HG02885 (cell line): ENCODE results near the gene SLC6A3.

Experiments used
- ATAC-seq: cut with Tn5 transposase; IDR thresholded peaks from one replicate; pipeline ENCODE4 v1.9.1; 2021; ENCODE audit warnings: mild to moderate bottlenecking; ENCODE audit not compliant: unreplicated experiment, poor library complexity

SLC6A3 gene

GRCh38 chr5:1392261-1392660, 53.0 kb downstream of the SLC6A3 start:
- ATAC-seq: no peak

DNA sequence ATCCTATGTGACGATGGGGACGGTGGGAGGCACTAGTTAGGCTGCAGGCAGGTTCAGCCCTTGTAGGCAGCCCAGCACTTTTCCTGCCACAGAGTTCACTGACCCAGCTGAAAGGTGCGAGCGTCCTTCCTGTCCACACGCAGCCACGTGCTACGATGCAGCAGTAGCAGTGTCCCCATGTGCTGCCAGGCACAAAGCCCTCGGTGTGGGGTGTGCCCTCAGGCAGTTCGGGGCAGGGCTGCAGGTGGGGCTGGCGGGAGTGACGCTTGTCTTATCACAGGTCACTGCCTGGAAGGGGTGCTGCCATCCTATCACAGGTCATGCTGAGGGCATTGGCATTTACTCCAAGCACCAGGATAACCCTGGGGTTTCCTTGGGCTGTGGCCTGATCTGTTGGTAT, 53.5 kb downstream of the SLC6A3 start:
- ATAC-seq: no peak

GRCh38 chr5:1390861-1391600, 54.2 kb downstream of the SLC6A3 start:
- ATAC-seq: no peak

- no peak for ATAC-seq
Observed at GRCh38 chr5:1390333-1390732, 54.9 kb downstream of the SLC6A3 start.

- no peak for ATAC-seq
Observed at GRCh38 chr5:1388383-1388967, 56.8 kb downstream of the SLC6A3 start.

GRCh38 chr5:1387876-1388275, 57.4 kb downstream of the SLC6A3 start:
- no peak for ATAC-seq

DNA sequence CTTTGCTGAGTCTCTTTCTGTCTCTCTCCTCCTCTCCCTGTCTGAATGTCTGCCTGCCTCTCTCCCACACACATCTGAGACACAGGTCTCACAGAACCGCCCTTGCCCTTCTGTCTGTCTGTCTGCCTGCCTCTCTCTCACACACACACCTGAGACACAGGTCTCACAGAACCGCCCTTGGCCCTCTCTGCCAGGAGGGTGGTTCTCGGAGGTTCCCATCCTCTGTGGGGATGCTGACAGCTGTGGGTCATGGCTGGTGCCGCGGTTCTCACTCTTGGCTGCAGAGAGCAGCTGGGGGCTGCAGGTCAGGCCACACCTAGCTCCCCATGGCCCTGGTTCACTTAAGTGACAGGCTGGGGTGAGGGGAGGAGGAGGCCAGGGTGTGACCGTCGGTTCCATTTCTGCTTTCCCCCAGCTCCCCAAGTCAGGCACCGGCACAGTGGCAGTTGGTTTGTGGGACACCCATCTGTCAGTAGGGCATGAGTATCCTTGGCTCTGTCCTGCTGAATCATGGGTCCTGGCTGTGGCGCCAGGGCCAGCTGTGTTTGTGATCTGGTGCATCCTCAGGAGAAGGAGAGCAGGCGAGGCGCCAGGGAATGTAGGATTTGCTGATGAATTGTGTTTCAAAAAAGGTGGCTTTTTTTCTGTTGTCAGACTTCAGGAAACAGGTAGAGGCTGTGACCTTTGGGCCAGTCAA, 58.0 kb downstream of the SLC6A3 start:
- no peak for ATAC-seq

DNA sequence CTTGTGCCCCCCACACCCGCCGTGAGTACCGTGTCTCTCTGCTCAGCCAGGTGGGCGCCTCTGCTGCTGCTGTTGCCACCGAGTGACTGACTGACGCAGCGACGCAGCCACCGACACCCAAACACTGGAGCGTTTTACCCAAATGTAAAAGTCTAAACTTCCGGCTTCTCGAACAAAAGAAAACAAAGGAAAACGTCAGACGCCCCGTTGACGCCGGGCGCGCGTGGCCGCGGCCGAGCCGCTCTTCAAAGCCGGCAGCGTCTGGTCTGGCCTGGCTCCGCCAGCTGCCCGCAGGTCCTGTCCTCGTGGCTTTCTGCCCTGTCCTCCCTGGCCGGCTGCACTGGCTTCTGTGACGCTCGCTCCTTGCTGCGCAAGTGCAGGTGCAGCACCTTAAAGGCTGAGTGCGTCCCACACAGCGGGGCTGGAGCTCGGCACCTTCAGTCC, 58.9 kb downstream of the SLC6A3 start:
- ATAC-seq: peak; percentile 47

GRCh38 chr5:1385395-1386273, 59.6 kb downstream of the SLC6A3 start:
- peak; percentile 95 for ATAC-seq

- no peak for ATAC-seq
Observed at GRCh38 chr5:1384521-1384920, 60.7 kb downstream of the SLC6A3 start.

- no peak for ATAC-seq
Observed at GRCh38 chr5:1383886-1384401, 61.3 kb downstream of the SLC6A3 start.

DNA sequence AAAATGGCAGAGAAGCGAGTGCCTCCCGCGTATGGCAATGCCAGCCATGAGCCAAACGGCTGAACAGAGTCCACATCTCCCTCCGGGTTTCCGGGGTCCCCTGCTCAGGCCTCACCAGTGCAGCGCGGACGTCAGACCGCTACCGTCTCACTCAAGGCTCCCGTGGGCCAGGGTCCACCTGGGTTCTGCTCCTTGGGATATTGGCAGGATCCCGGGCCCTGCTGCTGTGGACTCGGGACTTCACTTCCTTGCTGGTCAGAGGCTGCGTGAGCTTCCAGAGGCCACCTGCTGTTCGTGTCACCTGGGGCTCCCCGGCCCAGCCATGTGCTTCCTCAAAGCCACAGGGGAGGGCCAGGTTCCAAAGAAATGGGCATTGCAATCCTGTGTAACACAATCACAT, 61.9 kb downstream of the SLC6A3 start:
- no peak for ATAC-seq

DNA sequence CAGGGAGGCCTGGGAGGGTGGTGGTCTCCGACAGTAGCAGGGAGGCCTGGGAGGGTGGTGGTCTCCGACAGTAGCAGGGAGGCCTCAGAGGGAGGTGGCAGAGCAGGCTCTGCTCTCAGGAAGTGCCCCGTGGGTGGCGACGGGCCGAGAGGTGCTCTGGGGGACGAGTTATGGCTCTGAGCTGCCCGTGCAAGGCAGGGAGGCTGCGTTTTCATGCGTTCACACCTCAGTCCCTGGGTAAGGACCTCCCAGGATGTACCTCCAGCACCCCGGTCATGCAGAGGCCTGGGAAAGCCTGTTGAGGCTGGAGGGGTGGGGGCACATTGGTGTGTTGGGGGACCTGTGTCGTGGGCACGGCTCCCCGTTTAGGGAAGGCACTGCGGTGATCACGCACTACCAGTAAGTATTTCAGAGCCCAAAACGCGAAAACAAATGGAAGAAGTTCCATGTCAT, 63.0 kb downstream of the SLC6A3 start:
- no peak for ATAC-seq

- ATAC-seq: no peak
Observed at GRCh38 chr5:1381370-1382247, 63.6 kb downstream of the SLC6A3 start.

DNA sequence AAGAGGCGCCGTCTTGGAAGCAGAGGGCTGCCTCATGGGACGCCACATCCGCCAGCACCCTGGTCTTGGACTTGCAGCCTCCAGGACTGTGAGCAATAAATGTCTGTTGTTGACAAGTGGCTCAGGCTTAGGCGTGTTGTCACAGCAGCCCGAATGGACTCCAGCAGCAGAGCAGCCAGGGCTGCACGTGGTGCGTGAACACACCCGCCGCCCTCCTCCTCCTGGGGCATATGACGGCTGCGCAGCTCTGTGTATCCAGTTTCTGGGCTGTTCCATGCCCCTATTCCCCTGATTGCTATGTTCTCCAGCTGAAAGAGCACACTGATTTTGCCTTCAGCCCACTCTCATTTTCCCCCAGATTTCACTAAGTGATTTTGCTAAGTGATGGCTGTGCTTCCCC, 64.3 kb downstream of the SLC6A3 start:
- ATAC-seq: no peak

- peak; percentile 80 for ATAC-seq
Observed at GRCh38 chr5:1380011-1380817, 65.0 kb downstream of the SLC6A3 start.

DNA sequence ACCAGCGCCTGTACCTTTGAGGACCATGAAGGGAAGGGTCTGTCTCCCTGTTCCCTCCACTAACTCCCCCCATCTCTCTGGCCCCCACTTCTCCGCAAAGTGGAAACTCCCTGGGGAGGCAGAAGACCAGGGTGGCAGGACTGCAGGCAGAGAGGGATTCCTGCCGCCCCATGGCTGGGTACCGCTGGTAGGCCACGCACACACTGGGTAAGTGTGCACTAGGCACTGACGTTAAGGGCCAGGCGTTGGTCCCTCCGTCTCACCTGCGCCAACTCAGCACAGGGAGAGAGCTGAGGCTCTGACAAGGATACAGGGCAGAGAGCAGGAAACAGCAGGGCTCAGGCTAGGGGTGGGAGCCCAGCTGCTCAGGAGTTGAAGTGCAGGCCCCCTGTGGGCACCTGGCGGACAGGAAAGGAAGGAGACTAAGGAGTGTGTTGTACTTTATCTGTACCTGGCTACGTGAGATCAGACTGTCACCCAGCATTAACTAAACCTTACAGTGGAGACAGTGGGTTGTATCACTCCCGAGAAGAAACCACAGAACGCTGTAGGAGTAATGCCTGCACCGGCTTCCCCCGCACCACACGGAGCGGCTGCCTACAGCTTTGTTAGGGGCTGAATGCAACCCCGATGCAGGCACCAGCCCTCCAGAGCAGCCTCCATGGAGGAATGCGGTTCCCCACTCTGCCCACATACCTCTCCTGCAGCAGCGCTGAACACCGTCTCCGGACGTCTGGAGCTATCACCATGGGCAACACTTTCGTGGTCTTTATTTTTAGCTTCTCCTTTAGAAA, 66.2 kb downstream of the SLC6A3 start:
- ATAC-seq: no peak

DNA sequence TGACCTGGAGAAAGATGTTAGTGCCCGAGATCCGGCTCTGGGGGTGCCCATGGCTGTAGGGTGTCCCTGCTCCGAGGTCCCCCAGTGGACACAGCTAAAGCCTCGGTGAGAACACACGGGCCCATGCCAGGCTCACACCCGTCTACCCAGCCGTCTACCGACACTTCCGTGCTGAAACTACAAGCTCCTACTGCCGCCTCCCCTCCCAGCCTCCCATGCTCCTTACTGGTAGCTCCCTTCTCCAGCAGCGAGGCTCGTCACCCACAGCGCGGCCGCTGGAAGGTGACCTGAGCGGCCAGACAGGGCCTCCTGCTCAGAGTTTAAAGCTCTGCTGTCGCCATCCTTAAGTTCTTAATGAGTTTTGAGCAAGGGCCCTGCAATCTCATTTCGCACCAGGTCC, 67.1 kb downstream of the SLC6A3 start:
- ATAC-seq: no peak
